ENCODE measurements around the gene B3GNT9.

- TF ChIP-seq, protein P1, sequence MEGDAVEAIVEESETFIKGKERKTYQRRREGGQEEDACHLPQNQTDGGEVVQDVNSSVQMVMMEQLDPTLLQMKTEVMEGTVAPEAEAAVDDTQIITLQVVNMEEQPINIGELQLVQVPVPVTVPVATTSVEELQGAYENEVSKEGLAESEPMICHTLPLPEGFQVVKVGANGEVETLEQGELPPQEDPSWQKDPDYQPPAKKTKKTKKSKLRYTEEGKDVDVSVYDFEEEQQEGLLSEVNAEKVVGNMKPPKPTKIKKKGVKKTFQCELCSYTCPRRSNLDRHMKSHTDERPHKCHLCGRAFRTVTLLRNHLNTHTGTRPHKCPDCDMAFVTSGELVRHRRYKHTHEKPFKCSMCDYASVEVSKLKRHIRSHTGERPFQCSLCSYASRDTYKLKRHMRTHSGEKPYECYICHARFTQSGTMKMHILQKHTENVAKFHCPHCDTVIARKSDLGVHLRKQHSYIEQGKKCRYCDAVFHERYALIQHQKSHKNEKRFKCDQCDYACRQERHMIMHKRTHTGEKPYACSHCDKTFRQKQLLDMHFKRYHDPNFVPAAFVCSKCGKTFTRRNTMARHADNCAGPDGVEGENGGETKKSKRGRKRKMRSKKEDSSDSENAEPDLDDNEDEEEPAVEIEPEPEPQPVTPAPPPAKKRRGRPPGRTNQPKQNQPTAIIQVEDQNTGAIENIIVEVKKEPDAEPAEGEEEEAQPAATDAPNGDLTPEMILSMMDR (IDR thresholded peaks at IDR 0.05), result no peak
- TF ChIP-seq POLR2A (IDR thresholded peaks at IDR 0.05), result no peak
Observed at GRCh38 chr16:67105881-67106280, 44.9 kb downstream of the B3GNT9 start.
